Measurements from ENCODE around the gene MOCS3. TPM values are rescaled to one million over a fixed set of nuclear protein-coding genes. Genes with fewer than 3 reads are reported as not detected.

MOCS3 gene
- total RNA-seq, 1 donor from 2014 or later, result 4.1 TPM

GRCh38 chr20:50913690-50914375, 44.8 kb upstream of the MOCS3 start:
- H3K9me3 Mint-ChIP-seq (ENCODE audit: unreplicated experiment), result peaks cover 2% of the 10 kb centered on the region
- H3K27ac Mint-ChIP-seq (ENCODE audit: unreplicated experiment), result peak overlapping the region; percentile 59

GRCh38 chr20:50915424-50915823, 43.2 kb upstream of the MOCS3 start:
- H3K4me3 Mint-ChIP-seq (ENCODE audit: unreplicated experiment), result peak overlapping the region; percentile 25
- no peaks in the 10 kb centered on the region for H3K36me3 Mint-ChIP-seq (ENCODE audit: unreplicated experiment)
- peaks cover 53% of the 10 kb centered on the region for H3K4me1 Mint-ChIP-seq (ENCODE audit: low read depth, unreplicated experiment)
- no peak for TF ChIP-seq CTCF (IDR thresholded peaks at IDR 0.05; ENCODE audit: partially characterized antibody, unreplicated experiment)
- no peak for DNase-seq
- no peaks in the 10 kb centered on the region for H3K9me3 Mint-ChIP-seq (ENCODE audit: unreplicated experiment)
- H3K27ac Mint-ChIP-seq (ENCODE audit: unreplicated experiment), result no peak overlapping the region
- no peaks in the 10 kb centered on the region for H3K27me3 Mint-ChIP-seq (ENCODE audit: unreplicated experiment)

More at GRCh38 chr20:50913690-50914375, 44.8 kb upstream of the MOCS3 start:
- H3K4me1 Mint-ChIP-seq (ENCODE audit: low read depth, unreplicated experiment), result peaks cover 52% of the 10 kb centered on the region
- no peak for TF ChIP-seq CTCF (IDR thresholded peaks at IDR 0.05; ENCODE audit: partially characterized antibody, unreplicated experiment)
- H3K27me3 Mint-ChIP-seq (ENCODE audit: unreplicated experiment), result no peaks in the 10 kb centered on the region
- H3K4me3 Mint-ChIP-seq (ENCODE audit: unreplicated experiment), result no peak overlapping the region
- H3K36me3 Mint-ChIP-seq (ENCODE audit: unreplicated experiment), result no peaks in the 10 kb centered on the region
- DNase-seq, result no peak

- H3K9me3 Mint-ChIP-seq (ENCODE audit: unreplicated experiment), result no peaks in the 10 kb centered on the region
- no peak overlapping the region for H3K4me3 Mint-ChIP-seq (ENCODE audit: unreplicated experiment)
- H3K36me3 Mint-ChIP-seq (ENCODE audit: unreplicated experiment), result no peaks in the 10 kb centered on the region
- no peak for TF ChIP-seq CTCF (IDR thresholded peaks at IDR 0.05; ENCODE audit: partially characterized antibody, unreplicated experiment)
- no peaks in the 10 kb centered on the region for H3K27me3 Mint-ChIP-seq (ENCODE audit: unreplicated experiment)
- H3K27ac Mint-ChIP-seq (ENCODE audit: unreplicated experiment), result no peak overlapping the region
- DNase-seq, result no peak
- peaks cover 56% of the 10 kb centered on the region for H3K4me1 Mint-ChIP-seq (ENCODE audit: low read depth, unreplicated experiment)
Observed at GRCh38 chr20:50916257-50916656, 42.4 kb upstream of the MOCS3 start.

- Mint-ChIP-seq H3K9me3 (ENCODE audit: unreplicated experiment) (no peaks in the 10 kb centered on the region), H3K36me3 (ENCODE audit: unreplicated experiment) (no peaks in the 10 kb centered on the region), H3K4me1 (ENCODE audit: low read depth, unreplicated experiment) (peaks cover 56% of the 10 kb centered on the region), H3K27me3 (ENCODE audit: unreplicated experiment) (no peaks in the 10 kb centered on the region), H3K4me3 (ENCODE audit: unreplicated experiment) (no peak overlapping the region), H3K27ac (ENCODE audit: unreplicated experiment) (no peak overlapping the region)
- DNase-seq, result no peak
- TF ChIP-seq CTCF (IDR thresholded peaks at IDR 0.05; ENCODE audit: partially characterized antibody, unreplicated experiment), result no peak
Observed at GRCh38 chr20:50916934-50917333, 41.7 kb upstream of the MOCS3 start.

GRCh38 chr20:50918403-50918802, 40.2 kb upstream of the MOCS3 start:
- no peaks in the 10 kb centered on the region for H3K36me3 Mint-ChIP-seq (ENCODE audit: unreplicated experiment)
- H3K4me3 Mint-ChIP-seq (ENCODE audit: unreplicated experiment), result no peak overlapping the region

More at GRCh38 chr20:50918403-50918802, 40.2 kb upstream of the MOCS3 start:
- DNase-seq, result no peak
- H3K9me3 Mint-ChIP-seq (ENCODE audit: unreplicated experiment), result no peaks in the 10 kb centered on the region
- no peak for TF ChIP-seq CTCF (IDR thresholded peaks at IDR 0.05; ENCODE audit: partially characterized antibody, unreplicated experiment)
- no peak overlapping the region for H3K27ac Mint-ChIP-seq (ENCODE audit: unreplicated experiment)
- H3K4me1 Mint-ChIP-seq (ENCODE audit: low read depth, unreplicated experiment), result peaks cover 58% of the 10 kb centered on the region
- H3K27me3 Mint-ChIP-seq (ENCODE audit: unreplicated experiment), result no peaks in the 10 kb centered on the region

Data from glutamatergic neuron (in vitro differentiated cells).